DMS53 treated with DMSO at 0.1 percent for 48 hours (cell line): Measurements from ENCODE around the gene ENAH.

Experiments used
- DNase-seq: peaks from one replicate; lab custom pipeline; 2025; ENCODE audit not compliant: unreplicated experiment; lab: John Stamatoyannopoulos, UW

The ENAH gene

DNA sequence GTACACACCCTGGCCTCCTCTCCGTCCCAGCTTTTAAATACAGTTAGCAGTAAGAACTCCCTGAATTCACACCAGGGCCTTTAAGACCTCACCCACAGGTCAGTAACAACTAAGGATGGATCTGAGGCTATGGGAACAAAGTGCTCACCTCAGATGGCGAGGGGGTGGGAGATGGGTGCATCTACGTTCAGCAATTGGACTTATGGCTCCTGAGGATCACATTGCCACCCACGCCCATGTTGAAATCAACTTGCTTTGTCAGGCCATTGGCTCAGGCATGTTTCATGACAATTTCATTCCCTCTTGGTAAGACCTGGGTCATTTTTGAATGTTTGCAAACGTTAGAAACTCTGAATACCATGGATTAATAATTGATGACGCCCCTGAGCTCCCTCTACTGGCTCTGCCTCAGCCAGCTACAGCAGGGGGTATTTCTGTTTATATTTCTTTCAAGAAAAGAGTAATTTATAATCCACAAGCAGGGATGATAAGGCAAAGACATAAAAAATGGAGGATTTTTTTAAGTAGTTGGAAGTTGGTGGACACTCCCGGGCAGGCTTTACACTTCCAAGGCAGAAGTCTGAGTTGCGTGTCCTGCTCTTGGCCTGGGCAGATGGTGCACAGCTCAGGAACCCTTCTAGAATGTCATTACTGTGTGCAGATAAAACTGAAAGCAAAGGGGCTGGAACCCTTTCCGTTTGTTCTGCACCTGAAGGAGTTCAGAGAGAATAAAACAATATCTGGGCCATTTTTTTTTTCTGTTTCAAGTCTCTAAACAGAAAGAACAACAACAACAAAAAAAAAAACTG, 211.4 kb downstream of the ENAH start:
- peak; percentile 56 for DNase-seq

DNA sequence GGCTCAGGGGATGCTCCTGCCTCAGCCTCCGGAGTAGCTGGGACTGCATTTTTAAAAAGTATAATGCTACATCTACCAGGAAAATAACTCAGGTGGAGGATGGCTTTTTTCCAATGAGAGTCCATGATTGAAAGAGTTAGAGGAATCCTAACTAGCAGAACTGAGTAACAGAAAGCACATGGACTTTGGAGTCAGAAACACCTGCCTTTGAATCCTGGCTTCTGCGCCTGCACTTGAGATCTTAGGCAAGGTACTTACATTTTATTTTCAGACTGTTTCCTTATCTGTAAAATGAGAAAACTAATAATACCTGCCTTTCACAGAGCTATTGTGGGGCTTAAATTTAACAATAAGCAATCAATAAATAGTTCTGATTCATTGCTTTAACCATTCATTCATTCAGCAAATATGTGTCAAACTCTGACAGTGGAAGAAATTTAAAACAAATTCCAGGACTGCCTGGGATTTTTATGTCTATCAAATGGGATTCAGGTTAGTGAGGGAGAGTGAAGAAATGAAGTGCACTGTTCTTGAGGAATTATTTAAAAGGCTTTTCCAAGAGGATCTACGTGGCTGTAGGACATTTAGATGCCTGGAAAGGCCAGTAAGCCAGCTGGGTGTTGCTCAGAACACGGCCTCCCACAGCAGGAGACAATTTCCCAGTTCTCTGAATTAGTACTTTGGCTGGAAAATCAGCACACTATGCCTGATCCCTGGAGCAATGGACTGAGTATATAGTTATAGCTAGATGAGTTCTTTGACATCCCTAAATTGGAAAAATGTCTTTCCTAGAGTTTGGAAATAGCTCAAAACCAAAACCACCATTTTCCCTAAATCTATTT, 212.3 kb downstream of the ENAH start:
- peak; percentile 41 for DNase-seq

DNA sequence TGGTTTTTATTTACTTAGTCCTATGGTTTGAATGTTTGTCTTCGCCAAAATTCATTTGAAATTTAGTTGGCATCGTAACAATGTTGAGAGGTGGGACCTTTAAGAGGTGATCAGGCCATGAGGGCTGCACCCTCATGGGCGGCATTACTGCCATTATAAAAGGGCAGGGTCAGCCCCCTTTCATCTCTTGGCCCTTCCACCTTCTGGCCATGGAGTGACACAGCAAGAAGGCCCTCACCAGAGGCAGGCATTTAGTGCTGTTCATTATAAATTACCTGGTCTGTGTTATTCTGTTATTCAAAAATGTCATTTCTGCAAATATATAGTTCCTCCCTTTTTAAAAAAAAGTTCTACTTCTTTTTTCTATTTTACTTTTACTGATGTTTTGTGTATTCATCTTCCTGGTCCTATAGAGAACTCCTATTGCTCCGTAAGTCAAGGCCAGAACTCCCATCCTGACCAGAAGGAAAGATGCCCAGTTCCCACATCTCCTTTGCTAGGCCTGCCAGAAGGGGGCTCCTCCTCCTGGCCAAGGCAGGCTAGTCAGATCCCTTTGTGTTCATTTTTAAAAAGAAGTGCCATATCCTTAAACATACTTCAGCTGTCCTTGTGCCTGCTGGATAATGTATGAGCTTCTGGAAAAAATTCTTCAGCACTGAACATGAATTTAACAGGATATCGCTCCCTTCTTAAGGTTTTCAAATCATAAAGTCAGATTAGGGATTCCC, 215.0 kb downstream of the ENAH start:
- DNase-seq, result no peak
